Stimulated activated CD8-positive, alpha-beta memory T cell treated with anti-CD3 and anti-CD28 coated beads, Interleukin-15, amount 100 ng/mL, for 48 hours (primary cell): Measurements from ENCODE around the gene KLHDC7A.
"Not testable (repeated sequence)": the region's sequence is repeated elsewhere in the genome, so short reads cannot be mapped to it uniquely, and the experiment has no call there.

ENCODE experiments used
- DNase-seq, 2 donors: peaks; one replicate each; pipeline ENCODE4 v3.0.0-alpha.2; 2020; ENCODE audit warnings: low read depth in 2 of 2

The KLHDC7A gene

DNA sequence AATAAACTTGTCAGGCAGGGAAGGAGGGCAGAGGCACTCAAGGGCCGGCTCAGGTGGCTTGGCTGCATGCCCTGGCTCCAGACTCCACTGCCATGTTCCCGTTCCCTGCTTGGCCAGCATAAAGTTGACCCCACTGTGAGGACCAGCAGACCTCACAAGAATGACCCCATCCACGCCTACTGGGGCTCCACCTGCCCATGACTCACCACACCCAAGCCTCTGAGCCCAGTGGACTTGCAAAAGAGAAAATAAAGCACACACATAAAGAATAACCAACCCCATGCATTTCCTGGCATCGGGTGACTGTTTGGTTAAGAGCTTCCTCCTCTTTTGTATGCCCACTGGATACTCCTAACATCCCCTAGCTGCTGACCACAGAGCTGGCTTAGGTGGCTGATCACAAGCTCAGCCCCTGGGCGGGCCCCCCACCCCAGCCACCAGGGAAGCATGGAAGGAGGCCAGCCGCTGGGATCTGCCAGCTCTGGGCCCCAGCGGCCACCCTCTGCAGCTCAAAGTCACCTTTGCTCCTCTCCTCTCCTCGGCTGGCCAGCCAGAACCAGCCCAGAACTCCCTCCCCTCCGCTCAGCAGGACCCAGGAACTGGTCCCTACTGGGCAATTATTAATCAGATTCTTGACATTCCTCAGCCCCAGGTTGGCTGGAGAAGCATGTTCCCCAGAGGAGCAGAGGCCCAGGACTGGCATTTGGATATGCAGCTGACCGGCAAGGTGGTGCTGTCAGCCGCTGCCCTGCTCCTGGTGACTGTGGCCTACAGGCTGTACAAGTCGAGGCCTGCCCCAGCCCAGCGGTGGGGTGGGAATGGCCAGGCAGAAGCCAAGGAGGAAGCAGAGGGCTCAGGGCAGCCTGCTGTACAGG, at the start of gene KLHDC7A:
KLHDC7A (plus strand) TSS at position 616 of the 875 bp plus-strand sequence; CDS start at position 668, 52 bp downstream.
- DNase-seq = no peak

GRCh38 chr1:18434041-18434440, 46.7 kb upstream of the KLHDC7A start:
- no peak for DNase-seq

GRCh38 chr1:18440385-18441226, 40.1 kb upstream of the KLHDC7A start:
- DNase-seq = no peak

- DNase-seq = no peak
These were observed 36.9 kb upstream of the KLHDC7A start for GRCh38 chr1:18443587-18444520.

DNA sequence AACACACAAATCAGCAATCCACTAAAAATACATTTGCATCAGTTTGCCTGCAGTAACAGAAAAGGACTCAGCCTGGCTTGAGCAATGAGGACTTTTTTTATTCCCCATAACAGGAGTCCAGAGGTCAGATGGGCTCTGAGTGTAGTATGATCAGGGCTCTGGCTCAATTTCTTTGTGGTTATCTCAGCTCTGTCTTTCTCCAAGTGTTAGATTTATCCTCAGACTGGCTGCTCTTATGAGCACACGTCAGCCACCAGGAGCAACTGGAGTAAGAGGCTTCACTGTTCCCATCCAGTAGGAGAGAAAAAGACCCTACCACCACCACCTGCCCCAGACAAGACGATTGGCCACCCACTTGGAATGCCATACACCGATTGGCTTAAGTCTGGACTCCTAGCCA, 36.2 kb upstream of the KLHDC7A start:
- DNase-seq = no peak

DNA sequence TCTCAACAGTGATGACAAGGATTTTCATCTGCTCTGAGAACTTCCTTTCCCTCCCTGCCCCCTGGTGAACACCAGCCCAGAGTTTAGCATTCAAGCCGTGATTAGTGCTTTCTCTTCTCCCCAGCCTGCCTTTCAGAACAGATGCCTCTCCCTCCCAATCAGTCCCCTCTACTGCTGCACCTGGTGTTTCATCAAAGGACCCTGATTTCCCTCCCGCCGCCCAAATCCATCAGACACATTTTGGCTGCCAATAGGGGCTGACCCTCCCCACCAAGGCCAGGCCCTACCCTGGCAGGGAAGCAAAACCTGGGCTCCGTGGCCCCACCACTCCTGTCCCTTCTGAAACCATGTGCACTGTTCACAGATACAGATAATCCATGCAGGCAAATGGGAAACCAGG, 34.0 kb upstream of the KLHDC7A start:
- DNase-seq = no peak

DNA sequence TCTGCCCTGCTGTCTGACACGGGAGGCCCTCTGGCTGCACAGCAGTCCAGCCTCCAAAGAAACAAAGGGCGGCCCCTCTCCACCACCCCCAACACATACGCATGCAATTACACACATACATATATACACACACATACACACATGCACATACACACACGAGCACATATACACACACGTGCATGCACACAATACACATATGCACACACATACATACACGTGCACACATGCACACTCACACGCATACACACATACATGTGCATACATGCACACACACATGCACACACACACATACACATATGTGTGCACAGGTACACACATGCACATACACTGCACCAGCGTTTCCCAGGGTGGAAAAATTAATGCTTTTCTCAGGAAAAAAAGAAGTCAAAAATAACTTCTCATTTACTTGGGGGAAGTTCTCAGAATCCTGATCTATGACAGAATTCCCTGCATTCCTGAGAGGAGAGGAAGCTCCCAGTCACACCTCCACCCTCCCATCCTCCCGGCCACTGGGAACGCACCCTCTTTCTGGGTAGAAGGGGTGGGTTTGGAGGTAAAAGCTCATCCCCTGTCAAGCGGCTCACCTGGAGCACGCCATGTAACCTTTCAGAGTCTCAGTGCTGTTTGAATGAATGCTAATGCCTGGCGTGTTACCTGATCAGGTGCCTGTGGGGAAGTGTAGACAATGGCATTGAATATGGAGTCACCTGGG, 33.1 kb upstream of the KLHDC7A start:
- no peak for DNase-seq

DNA sequence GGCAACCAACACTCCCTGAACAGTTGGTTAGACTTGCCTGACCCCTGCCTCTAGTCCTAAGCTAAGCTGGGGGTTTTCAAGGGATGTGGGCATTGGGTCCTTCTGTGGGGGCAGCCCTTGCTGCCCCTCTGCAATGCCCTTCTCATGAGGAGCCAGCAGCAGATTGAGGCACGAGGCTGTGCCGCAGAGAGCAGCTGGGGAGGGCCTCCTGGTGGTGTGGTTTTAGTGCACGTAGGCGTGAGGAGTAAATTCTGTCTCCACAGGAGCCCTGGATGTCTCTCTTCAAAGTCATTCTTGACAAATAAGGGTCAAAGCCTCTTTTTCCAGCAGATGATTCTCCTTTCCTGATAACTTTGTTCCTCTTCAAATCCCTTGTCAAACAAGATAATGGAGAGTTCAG, 31.8 kb upstream of the KLHDC7A start:
- DNase-seq = no peak

- DNase-seq = no peak
These were observed 28.2 kb upstream of the KLHDC7A start for GRCh38 chr1:18452550-18452949.

DNA sequence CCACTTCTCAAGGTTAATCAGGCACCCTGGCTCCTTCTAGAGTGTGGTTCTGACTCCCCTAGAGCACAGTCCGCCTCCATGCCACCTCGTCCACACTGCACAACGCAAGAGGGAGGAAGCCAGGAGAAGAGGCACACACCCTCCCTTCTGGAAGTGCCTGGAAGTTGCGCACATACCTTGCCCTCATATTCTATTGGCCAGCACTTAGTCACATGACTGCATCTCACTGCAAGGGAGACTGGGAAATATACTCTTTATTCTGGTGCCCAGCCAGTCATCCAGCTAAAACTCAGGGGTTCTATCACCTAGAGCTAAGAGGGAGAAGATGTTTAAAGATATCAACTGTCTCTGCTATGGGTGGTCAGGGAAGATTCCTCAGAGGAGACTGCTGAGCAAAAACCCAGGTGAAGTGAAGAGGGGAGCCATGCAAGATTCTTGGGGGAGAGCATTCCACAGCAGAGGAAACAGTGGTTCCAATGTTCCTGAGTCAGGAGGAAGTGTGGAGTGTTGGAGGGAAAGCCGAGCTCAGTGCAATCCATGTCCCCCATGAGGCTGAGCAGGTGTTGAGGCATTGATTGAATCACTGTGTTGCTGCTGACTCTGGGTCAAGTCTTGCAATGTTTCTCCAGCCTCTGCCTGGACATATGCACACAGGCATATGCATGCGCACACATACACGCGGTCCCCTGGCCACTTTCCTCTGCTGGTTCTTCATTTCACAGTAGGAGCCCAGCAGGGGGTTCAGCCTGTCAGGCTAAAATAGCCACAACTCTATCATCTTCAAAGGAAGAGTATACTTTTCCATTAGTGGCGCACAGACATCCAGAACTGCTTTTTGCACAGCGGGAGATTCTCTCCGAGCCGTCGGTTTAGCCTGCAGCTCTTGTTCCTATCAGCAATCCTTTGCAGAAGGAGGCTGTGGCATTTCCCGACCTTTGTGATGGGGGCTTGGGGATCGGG, 22.3 kb upstream of the KLHDC7A start:
- no peak for DNase-seq

DNA sequence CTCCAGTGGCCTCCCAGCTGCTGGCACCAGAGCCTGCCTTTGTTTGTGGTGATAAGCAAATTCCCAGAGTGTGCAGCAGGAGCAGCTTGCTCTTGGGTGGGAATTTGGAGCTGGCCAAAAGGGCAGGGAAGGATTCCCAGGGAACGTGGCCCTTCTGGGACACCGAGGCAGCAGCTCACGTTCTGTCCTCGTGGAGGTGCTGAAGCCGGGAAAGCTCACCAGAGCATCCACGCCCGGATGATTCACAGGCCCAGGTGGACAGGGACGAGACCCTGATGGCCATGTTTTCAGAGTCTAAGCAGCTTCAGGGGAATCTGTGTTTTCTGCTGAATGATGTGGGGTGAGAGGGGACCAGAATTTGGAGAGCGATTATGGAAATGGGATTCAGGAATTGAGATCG, 19.1 kb upstream of the KLHDC7A start:
- DNase-seq = no peak

DNA sequence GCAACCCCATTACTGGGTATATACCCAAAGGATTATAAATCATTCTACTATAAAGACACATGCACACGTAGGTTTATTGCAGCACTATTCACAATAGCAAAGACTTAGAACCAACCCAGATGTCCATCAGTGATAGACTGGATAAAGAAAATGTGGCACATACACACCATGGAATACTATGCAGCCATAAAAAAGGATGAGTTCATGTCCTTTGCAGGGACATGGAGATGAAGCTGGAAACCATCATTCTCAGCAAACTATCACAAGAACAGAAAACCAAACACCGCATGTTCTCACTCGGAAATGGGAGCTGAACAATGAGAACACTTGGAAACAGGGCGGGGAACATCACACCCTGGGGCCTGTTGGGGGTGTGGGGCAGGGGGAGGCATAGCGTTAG, 18.2 kb upstream of the KLHDC7A start:
- DNase-seq = not testable (repeated sequence)

- no peak for DNase-seq
These were observed 17.7 kb upstream of the KLHDC7A start for GRCh38 chr1:18463063-18463462.

- DNase-seq = no peak
These were observed 16.6 kb upstream of the KLHDC7A start for GRCh38 chr1:18463984-18464664.

DNA sequence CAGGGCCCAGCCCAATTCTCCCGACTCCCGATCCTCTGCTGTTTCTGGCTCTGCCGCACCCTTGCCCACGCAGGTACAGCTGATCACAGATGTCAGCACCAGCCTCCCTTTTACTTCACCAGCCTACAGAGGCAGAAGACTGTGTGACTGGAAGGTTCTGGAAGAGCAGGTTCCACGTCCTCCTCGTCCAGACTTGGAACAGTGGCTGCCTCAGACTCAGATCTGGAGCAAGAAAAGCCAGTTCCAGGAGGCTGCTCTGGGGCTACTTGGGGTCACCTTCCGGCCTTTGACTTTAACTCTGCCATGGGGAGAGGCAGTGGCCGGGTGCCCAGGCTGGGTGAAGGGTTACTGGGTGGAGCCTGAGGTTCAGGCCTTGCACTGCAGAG, 16.1 kb upstream of the KLHDC7A start:
- no peak for DNase-seq

GRCh38 chr1:18466676-18467075, 14.1 kb upstream of the KLHDC7A start:
- no peak for DNase-seq

DNA sequence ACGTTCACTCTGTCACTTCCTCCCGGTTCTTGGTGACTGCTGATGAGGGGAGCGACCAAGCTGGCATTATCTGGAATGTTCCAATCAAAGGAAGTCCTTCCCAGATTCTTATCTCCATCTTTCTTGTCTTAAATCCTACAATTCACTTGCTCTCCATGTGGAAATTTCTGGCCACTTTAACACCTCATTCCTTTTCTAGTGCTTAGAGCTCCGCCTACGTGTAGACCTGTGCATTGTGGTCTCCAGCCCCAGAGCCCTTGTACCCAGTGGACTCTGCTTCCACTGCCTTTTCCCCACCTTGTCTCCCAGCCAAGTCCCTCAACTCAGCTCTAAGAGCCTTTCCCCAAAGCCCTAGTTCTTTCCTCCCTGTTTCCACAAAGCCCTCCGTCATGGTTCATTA, 12.2 kb upstream of the KLHDC7A start:
- no peak for DNase-seq

- no peak for DNase-seq
These were observed 11.2 kb upstream of the KLHDC7A start for GRCh38 chr1:18469514-18469913.

DNA sequence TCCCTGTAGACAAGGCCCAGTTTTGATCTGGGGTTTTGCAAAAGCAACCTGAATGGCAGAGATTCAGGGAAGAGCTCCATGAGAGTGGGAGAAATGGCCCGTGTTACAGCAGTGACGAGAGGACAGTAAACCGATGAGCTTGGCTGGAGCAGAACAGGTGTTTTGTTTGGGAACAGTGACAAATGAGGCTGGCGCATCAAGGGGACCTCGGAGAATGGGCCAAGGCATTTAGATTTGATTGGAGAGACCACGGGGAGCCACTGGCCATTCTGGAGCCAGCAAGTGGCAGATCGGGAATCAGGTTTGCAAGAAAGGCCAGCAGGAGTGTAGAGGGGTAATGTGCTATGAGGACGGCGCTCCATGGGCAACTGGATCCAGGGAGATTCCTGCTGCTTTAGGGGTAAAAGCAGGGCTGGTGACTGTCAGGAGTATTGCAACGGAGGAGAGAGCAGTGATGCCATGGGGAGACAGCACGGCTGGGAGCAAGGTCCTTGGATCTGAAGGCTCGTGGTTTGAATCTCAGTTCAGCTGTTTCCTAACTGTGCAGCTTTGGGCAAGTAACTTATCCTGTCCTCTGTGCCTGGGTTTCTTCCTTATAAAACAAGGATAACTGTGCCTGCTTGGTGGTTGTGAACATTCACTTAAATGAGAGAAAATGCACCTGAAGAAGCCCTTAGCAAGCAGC, 9.9 kb upstream of the KLHDC7A start:
- no peak for DNase-seq
